Measurements from ENCODE around the gene PIAS4. TPM values are rescaled to one million over a fixed set of nuclear protein-coding genes. Genes with fewer than 3 reads are reported as not detected.
A peak's percentile ranks its signal among the peaks of the same experiment; 100 is the strongest.

PIAS4 gene
- total RNA-seq, 1 donor from 2014 or later: 58.8 TPM

DNA sequence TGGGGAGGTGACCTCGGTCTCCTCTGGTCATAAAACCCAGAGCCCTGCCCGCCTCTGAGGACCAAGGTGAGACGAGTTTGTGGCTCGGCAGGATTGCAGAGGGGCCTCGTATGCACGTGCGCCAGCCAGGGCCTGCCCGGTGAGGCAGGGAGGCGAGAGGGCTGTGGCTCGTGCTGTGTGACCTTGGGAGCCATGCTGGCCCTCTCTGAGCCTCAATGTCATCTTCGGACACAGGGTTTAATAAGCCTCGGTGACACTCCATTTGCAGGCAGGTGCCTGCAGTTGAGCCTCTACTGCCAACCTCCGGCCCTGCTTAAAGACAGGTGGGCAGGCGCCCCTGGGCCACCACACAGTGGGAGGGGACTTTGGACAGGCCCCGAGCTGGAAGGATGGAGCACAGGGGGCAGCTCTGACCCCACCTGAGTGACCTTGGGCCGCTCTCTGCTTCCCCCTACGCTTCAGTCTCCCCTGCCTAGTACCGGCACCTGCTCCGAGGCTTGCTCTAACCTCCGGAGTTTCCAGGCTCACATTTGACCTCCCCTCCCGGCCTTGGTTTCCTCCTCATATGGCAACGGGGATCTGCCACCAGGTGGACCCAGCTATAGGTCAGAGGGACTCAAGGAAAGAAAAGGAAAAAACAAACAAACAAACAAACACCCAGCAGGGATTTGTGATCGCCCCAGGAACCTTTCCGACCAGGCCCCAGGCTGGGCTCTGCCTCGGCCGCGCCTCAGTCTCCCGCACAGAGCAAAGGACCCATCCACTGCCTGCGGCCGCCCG is 56.0 kb downstream of the PIAS4 start:
- no peaks in the 10 kb centered on the region for H3K36me3 Mint-ChIP-seq (ENCODE audit: low read depth)
- peaks cover 13% of the 10 kb centered on the region for H3K4me1 Mint-ChIP-seq
- H3K27me3 Mint-ChIP-seq (ENCODE audit: low read depth): peaks cover 15% of the 10 kb centered on the region
- no peak for DNase-seq (ENCODE audit: low read depth, low spot score)
- H3K9me3 Mint-ChIP-seq: no peaks in the 10 kb centered on the region
- peak overlapping the region; percentile 93 for H3K4me3 Mint-ChIP-seq
- peak overlapping the region; percentile 70 for H3K27ac Mint-ChIP-seq (ENCODE audit: unreplicated experiment)
- TF ChIP-seq, protein P1, sequence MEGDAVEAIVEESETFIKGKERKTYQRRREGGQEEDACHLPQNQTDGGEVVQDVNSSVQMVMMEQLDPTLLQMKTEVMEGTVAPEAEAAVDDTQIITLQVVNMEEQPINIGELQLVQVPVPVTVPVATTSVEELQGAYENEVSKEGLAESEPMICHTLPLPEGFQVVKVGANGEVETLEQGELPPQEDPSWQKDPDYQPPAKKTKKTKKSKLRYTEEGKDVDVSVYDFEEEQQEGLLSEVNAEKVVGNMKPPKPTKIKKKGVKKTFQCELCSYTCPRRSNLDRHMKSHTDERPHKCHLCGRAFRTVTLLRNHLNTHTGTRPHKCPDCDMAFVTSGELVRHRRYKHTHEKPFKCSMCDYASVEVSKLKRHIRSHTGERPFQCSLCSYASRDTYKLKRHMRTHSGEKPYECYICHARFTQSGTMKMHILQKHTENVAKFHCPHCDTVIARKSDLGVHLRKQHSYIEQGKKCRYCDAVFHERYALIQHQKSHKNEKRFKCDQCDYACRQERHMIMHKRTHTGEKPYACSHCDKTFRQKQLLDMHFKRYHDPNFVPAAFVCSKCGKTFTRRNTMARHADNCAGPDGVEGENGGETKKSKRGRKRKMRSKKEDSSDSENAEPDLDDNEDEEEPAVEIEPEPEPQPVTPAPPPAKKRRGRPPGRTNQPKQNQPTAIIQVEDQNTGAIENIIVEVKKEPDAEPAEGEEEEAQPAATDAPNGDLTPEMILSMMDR (conservative IDR thresholded peaks at IDR 0.05): no peak

GRCh38 chr19:4064149-4064495 is 56.6 kb downstream of the PIAS4 start:
- Mint-ChIP-seq H3K9me3 (no peaks in the 10 kb centered on the region), H3K4me3 (peak overlapping the region; percentile 93), H3K27ac (ENCODE audit: unreplicated experiment) (peak overlapping the region; percentile 70), H3K36me3 (ENCODE audit: low read depth) (no peaks in the 10 kb centered on the region), H3K27me3 (ENCODE audit: low read depth) (peaks cover 20% of the 10 kb centered on the region), H3K4me1 (peaks cover 13% of the 10 kb centered on the region)
- no peak for DNase-seq (ENCODE audit: low read depth, low spot score)
- TF ChIP-seq, protein P1 (conservative IDR thresholded peaks at IDR 0.05): no peak

GRCh38 chr19:4064496-4065260 is 57.1 kb downstream of the PIAS4 start:
- Mint-ChIP-seq H3K36me3 (ENCODE audit: low read depth) (no peaks in the 10 kb centered on the region), H3K4me3 (no peak overlapping the region), H3K27ac (ENCODE audit: unreplicated experiment) (no peak overlapping the region), H3K27me3 (ENCODE audit: low read depth) (peaks cover 24% of the 10 kb centered on the region), H3K9me3 (no peaks in the 10 kb centered on the region), H3K4me1 (peaks cover 15% of the 10 kb centered on the region)
- DNase-seq (ENCODE audit: low read depth, low spot score): no peak
- TF ChIP-seq, protein P1 (conservative IDR thresholded peaks at IDR 0.05): no peak

- Mint-ChIP-seq H3K4me1 (peaks cover 16% of the 10 kb centered on the region), H3K27me3 (ENCODE audit: low read depth) (peaks cover 29% of the 10 kb centered on the region), H3K4me3 (peak overlapping the region; percentile 74), H3K9me3 (no peaks in the 10 kb centered on the region), H3K36me3 (ENCODE audit: low read depth) (no peaks in the 10 kb centered on the region), H3K27ac (ENCODE audit: unreplicated experiment) (no peak overlapping the region)
- peak; percentile 93 for DNase-seq (ENCODE audit: low read depth, low spot score)
- TF ChIP-seq, protein P1 (conservative IDR thresholded peaks at IDR 0.05): no peak
These were observed 58.1 kb downstream of the PIAS4 start for GRCh38 chr19:4065430-4066175.

- DNase-seq (ENCODE audit: low read depth, low spot score): no peak
- Mint-ChIP-seq H3K27me3 (ENCODE audit: low read depth) (peaks cover 29% of the 10 kb centered on the region), H3K4me1 (peaks cover 16% of the 10 kb centered on the region), H3K36me3 (ENCODE audit: low read depth) (no peaks in the 10 kb centered on the region), H3K27ac (ENCODE audit: unreplicated experiment) (no peak overlapping the region), H3K9me3 (no peaks in the 10 kb centered on the region), H3K4me3 (peak overlapping the region; percentile 74)
- TF ChIP-seq, protein P1 (conservative IDR thresholded peaks at IDR 0.05): no peak
These were observed 58.7 kb downstream of the PIAS4 start for GRCh38 chr19:4066176-4066606.

Measured in neural crest cell (in vitro differentiated cells).